WERI-Rb-1 (cell line): ENCODE data around the gene SERPINA3.

Experiments
- DNase-seq: peaks from one replicate; pipeline ENCODE4 v3.0.0-alpha.2; 2020
- H3K27ac ChIP-seq: fragments of 250-450 bp; sonication (Bioruptor Pico); 2 replicates; pipeline ENCODE4 v1.5.1; 2020; ENCODE audit warnings: mild to moderate bottlenecking, moderate library complexity
- H3K27me3 ChIP-seq: fragments of 250-450 bp; sonication (Bioruptor Pico); 2 replicates; pipeline ENCODE4 v1.5.1; 2021; ENCODE audit warnings: mild to moderate bottlenecking, low read depth, moderate library complexity; ENCODE audit not compliant: insufficient read depth, severe bottlenecking
- H3K36me3 ChIP-seq: fragments of 250-450 bp; sonication (Bioruptor Pico); 2 replicates; pipeline ENCODE4 v1.5.1; 2020; ENCODE audit warnings: mild to moderate bottlenecking, moderate library complexity
- H3K4me3 ChIP-seq: 2 replicates; pipeline ENCODE4 v1.5.1; 2011; ENCODE audit warnings: low read depth, mild to moderate bottlenecking, control low read depth, low read length
- H3K9me3 ChIP-seq: fragments of 250-450 bp; sonication (Bioruptor Pico); 2 replicates; pipeline ENCODE4 v1.5.1; 2021; ENCODE audit warnings: mild to moderate bottlenecking, moderate library complexity; ENCODE audit not compliant: severe bottlenecking
- TF ChIP-seq, protein P1 (sequence below): IDR thresholded peaks from 2 replicates; pipeline ENCODE4 v1.5.1; 2011; ENCODE audit warnings: low read depth, mild to moderate bottlenecking, control low read depth, inconsistent platforms, low read length

SERPINA3 gene

DNA sequence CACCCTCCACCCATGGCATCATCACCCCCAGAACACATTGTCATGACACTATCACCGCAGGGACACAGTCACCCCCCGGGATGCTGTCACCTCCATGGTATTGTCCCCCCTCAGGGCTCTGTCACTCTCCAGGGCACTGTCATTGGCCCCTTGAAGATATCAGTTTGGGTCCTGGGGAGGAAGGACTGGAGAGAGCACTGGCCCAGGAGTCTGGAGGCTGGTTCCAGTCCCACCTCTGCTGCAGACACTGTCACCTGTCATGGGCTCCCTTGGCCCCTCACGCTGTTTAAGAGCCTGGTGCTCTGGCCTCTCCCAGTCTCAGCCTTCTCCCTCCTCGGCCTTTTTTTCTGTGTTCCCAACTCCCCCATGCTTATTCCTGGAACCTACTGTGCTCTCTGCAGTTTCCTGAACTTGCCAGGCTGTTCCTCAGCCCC, 31.9 kb downstream of the SERPINA3 start:
- Histone ChIP-seq H3K27me3 (no peaks in the 10 kb centered on the region), H3K4me3 (no peak overlapping the region), H3K36me3 (no peaks in the 10 kb centered on the region), H3K9me3 (no peaks in the 10 kb centered on the region), H3K27ac (no peak overlapping the region)
- no peak for DNase-seq
- TF ChIP-seq, protein P1, sequence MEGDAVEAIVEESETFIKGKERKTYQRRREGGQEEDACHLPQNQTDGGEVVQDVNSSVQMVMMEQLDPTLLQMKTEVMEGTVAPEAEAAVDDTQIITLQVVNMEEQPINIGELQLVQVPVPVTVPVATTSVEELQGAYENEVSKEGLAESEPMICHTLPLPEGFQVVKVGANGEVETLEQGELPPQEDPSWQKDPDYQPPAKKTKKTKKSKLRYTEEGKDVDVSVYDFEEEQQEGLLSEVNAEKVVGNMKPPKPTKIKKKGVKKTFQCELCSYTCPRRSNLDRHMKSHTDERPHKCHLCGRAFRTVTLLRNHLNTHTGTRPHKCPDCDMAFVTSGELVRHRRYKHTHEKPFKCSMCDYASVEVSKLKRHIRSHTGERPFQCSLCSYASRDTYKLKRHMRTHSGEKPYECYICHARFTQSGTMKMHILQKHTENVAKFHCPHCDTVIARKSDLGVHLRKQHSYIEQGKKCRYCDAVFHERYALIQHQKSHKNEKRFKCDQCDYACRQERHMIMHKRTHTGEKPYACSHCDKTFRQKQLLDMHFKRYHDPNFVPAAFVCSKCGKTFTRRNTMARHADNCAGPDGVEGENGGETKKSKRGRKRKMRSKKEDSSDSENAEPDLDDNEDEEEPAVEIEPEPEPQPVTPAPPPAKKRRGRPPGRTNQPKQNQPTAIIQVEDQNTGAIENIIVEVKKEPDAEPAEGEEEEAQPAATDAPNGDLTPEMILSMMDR = no peak

DNA sequence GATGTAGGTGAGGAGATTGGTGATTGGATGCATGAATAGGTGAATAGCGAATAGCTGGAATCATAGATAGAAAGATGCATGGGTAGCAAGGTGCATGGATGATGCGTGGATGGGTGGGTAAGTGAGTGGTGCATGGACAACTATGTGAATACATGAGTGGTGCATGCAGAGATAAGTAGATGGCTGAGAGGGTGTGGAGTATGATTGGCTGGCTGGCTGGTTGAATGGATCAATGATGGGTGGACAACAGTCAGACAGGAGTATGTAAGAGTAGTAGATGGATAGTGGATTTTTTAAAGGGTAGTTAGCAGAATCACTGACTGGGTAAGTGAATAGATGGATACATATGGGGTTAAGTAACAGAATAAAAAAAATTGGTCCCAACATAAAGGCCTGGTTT, 33.9 kb downstream of the SERPINA3 start:
- Histone ChIP-seq H3K36me3 (no peaks in the 10 kb centered on the region), H3K9me3 (no peaks in the 10 kb centered on the region), H3K27ac (no peak overlapping the region), H3K4me3 (no peak overlapping the region), H3K27me3 (no peaks in the 10 kb centered on the region)
- no peak for DNase-seq
- TF ChIP-seq, protein P1 = no peak

DNA sequence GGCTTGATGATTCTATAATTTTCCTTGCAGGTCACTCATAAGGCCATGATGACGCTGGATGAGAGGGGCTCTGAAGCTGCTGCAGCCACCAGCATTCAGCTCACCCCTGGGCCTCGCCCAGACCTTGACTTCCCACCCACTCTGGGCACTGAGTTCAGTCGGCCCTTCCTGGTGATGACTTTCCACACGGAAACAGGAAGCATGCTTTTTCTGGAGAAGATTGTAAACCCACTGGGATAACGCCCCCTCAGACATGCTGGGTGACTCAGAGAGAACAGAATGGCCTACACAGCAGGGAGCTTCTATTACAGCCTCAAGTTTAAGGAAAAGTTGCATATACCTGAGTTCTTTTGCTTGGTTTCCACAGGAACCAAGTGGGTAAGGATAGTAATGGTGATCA, 34.3 kb downstream of the SERPINA3 start:
- DNase-seq = no peak
- TF ChIP-seq, protein P1 = no peak
- H3K9me3 ChIP-seq = no peaks in the 10 kb centered on the region
- no peak overlapping the region for H3K4me3 ChIP-seq
- no peaks in the 10 kb centered on the region for H3K36me3 ChIP-seq
- no peaks in the 10 kb centered on the region for H3K27me3 ChIP-seq
- no peak overlapping the region for H3K27ac ChIP-seq

GRCh38 chr14:94648801-94649200, 36.6 kb downstream of the SERPINA3 start:
- no peak overlapping the region for H3K27ac ChIP-seq
- no peak for DNase-seq
- H3K36me3 ChIP-seq = no peaks in the 10 kb centered on the region
- TF ChIP-seq, protein P1 = no peak
- no peaks in the 10 kb centered on the region for H3K27me3 ChIP-seq
- H3K4me3 ChIP-seq = no peak overlapping the region
- no peaks in the 10 kb centered on the region for H3K9me3 ChIP-seq

DNA sequence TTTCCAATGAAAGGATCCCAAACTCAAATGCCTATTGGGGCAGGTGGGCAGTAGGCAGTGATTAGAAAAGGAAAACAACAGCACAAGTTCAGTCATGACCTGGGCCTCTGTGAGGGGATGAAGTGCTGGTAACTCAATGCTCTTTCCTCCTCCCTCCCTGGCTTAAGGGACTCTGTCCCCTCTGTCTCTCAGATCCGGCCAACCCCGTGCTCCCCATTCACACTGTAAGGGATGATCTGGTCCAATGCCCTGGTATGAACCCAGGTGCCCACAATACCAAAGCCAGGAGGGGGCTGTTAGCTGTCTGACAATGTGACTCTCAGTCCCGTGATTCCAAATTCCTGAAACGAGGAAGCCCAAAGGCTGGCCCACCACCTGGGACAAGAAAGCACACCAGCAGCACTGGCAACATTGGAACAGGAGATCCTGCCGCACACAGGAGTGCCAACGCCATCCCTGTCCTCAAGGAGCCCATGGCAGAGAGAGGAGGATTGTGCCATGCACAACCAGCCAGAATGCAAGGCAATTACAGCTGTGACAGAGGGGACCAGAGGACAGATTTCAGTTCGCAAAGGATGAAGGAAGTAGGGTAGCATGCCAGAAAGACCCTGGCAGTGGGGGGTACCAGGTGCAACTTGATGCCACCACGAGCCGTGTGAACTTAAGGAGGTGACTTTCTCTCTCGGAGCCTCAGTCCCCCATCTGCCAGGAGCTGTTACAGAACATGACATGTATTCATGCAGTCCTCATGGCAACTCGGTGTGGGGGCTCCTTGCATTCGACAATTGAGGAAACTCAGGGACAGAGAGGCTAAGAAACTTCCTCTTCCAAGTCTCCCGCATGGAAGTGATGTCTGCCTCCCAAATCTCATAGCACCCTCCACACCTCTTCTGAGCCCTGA, 37.6 kb downstream of the SERPINA3 start:
- Histone ChIP-seq H3K27ac (no peak overlapping the region), H3K27me3 (no peaks in the 10 kb centered on the region), H3K4me3 (no peak overlapping the region), H3K36me3 (no peaks in the 10 kb centered on the region), H3K9me3 (no peaks in the 10 kb centered on the region)
- no peak for DNase-seq
- TF ChIP-seq, protein P1 = no peak

DNA sequence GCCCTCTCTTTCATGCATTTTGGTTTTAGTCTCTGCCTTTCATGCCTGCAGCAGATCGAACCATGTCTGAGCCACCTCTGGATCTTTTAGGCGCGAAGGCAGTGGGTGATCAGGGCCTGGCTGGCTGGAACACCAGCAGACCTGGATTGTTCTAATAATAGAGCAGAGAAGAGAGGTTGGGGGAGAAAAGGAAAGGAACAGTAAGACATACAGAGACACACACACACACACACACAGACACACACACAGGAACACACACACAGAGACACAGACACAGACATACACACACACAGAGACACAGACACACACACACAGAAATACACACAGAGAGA, 38.2 kb downstream of the SERPINA3 start:
- Histone ChIP-seq H3K27ac (no peak overlapping the region), H3K9me3 (no peaks in the 10 kb centered on the region), H3K4me3 (no peak overlapping the region), H3K36me3 (no peaks in the 10 kb centered on the region), H3K27me3 (no peaks in the 10 kb centered on the region)
- TF ChIP-seq, protein P1 = no peak
- no peak for DNase-seq
